HepG2 (cell line): Measurements from ENCODE around the gene CDC6. TPM values are rescaled to one million over a fixed set of nuclear protein-coding genes. Genes with fewer than 3 reads are reported as not detected.

Source experiments
- BCL6 ChIP-seq: IDR thresholded peaks from 2 replicates; pipeline ENCODE4 v1.6.1; 2016; ENCODE audit warnings: missing genetic modification reagents, missing compliant biosample characterization
- CBX5 ChIP-seq: sonication (generic); formaldehyde crosslinking; IDR thresholded peaks from 2 replicates; pipeline ENCODE4 v1.4.0; 2020; ENCODE audit warnings: missing genetic modification reagents, borderline replicate concordance
- DNMT1 ChIP-seq: sonication (generic); formaldehyde crosslinking; IDR thresholded peaks from 2 replicates; pipeline ENCODE4 v1.5.1; 2020; ENCODE audit warnings: mild to moderate bottlenecking, missing genetic modification reagents
- DPF2 ChIP-seq: sonication (generic); formaldehyde crosslinking; IDR thresholded peaks from 2 replicates; pipeline ENCODE4 v1.4.0; 2020; ENCODE audit warnings: mild to moderate bottlenecking, low read depth, missing genetic modification reagents, borderline replicate concordance
- FOXA1 ChIP-seq, 2 experiments: fragments of 450-650 bp in 1 of 2; sonication (generic) in 1 of 2; formaldehyde crosslinking in 1 of 2; IDR thresholded peaks; 2 replicates each; pipeline versions ENCODE4 v1.4.0 to v1.6.1; 2016 to 2020; ENCODE audit warnings: missing genetic modification reagents in 1 of 2
- GRHL1 ChIP-seq: sonication (generic); formaldehyde crosslinking; conservative IDR thresholded peaks from 2 replicates; pipeline ENCODE4 v1.8.0; 2022; ENCODE audit warnings: missing genetic modification reagents
- HIVEP1 ChIP-seq: sonication (generic); formaldehyde crosslinking; IDR thresholded peaks from 2 replicates; pipeline ENCODE4 v1.4.0; 2020; ENCODE audit warnings: mild to moderate bottlenecking, missing genetic modification reagents
- HNRNPL ChIP-seq: fragments of 200-400 bp; formaldehyde crosslinking; IDR thresholded peaks from 2 replicates; pipeline ENCODE4 v1.6.1; 2017; ENCODE audit warnings: mild to moderate bottlenecking, low read depth, low read length
- PATZ1 ChIP-seq: sonication (generic); formaldehyde crosslinking; IDR thresholded peaks from 2 replicates; pipeline ENCODE4 v1.4.0; 2020; ENCODE audit warnings: missing genetic modification reagents
- PPARG ChIP-seq: conservative IDR thresholded peaks from 2 replicates; pipeline ENCODE4 v1.6.1; 2016; ENCODE audit warnings: missing biosample characterization, missing genetic modification reagents
- RAD51 ChIP-seq: fragments of 450-650 bp; IDR thresholded peaks from 2 replicates; pipeline ENCODE4 v1.6.1; 2016; ENCODE audit warnings: borderline replicate concordance
- RERE ChIP-seq: IDR thresholded peaks from 2 replicates; pipeline ENCODE4 v1.6.1; 2016; ENCODE audit warnings: low read depth, missing genetic modification reagents, missing compliant biosample characterization
- UBTF ChIP-seq: sonication (generic); formaldehyde crosslinking; IDR thresholded peaks from 2 replicates; pipeline ENCODE4 v1.4.0; 2020; ENCODE audit warnings: mild to moderate bottlenecking, missing genetic modification reagents
- ZNF17 ChIP-seq: sonication (generic); formaldehyde crosslinking; IDR thresholded peaks from 2 replicates; pipeline ENCODE4 v1.5.0; 2020; ENCODE audit warnings: mild to moderate bottlenecking, missing genetic modification reagents
- ZNF180 ChIP-seq: sonication (generic); formaldehyde crosslinking; IDR thresholded peaks from 2 replicates; pipeline ENCODE4 v1.4.0; 2020; ENCODE audit warnings: low read depth, missing genetic modification reagents, borderline replicate concordance
- ZNF317 ChIP-seq: sonication (generic); formaldehyde crosslinking; IDR thresholded peaks from 2 replicates; pipeline ENCODE4 v1.5.0; 2020; ENCODE audit warnings: mild to moderate bottlenecking, missing genetic modification reagents
- polyA plus RNA-seq, 8 experiments: library from polyadenylated mRNA; depleted of rRNA in 3 of 8; stranded (reverse) in 7 of 8; unstranded in 1 of 8; fragments of >200 nt; fragmentation: Illumina TruSeq in 4 of 8; extraction: Trizol in 4 of 8; gene quantifications; 2 replicates each; pipeline versions ENCODE4 v1.2.1 to v1.2.3, GENCODE V29; 2011 to 2016; ENCODE audit warnings: low read depth in 4 of 8, missing spikeins in 1 of 8, mixed read lengths in 1 of 8; ENCODE audit not compliant: insufficient read depth in 1 of 8
- total RNA-seq, 5 experiments: library from RNA; depleted of rRNA; stranded (reverse); fragments of >200 nt; fragmentation: Illumina TruSeq; extraction: Trizol; gene quantifications; 2 replicates each; pipeline ENCODE4 v1.2.3, GENCODE V29; 2016; ENCODE audit warnings: low read depth in 1 of 5
- TF ChIP-seq, protein P1 (sequence below): sonication (generic); formaldehyde crosslinking; IDR thresholded peaks from 2 replicates; pipeline ENCODE4 v1.4.0; 2020; ENCODE audit warnings: missing genetic modification reagents

Gene CDC6
- total and polyA plus RNA-seq, 2 of the 13 experiments (the other 11 are each of a cell fraction or from before 2014, with no cell fraction given): 17.4 to 114 TPM

DNA sequence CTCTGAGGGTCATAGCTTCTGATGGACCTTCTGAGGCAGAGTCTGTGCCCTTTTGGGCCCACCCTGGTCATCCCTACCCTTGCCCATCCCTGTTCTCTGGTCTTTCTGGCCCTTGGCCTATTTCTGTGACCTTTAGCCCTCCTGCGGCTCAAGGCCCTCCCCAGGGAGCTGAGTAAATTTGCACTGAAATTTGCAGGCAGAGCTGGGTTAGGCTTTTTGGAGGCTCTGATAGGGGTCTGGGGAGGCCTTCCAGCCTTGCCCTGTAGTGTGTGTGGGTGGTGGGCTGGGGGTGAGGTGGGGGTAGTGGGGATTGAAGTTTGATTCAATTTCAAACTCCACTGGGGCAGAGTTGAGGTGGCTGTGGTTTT is 39.1 kb downstream of the CDC6 start (continued):
- TF ChIP-seq DPF2 (CRISPR knock-in tag) (peak; percentile 16; the same call in 1 of the 2 replicates), ZNF180 (CRISPR knock-in tag) (no peak), UBTF (CRISPR knock-in tag) (peak; percentile 45; the same call in 1 of the 2 replicates), PATZ1 (CRISPR knock-in tag) (peak; percentile 82), RAD51 (no peak), HIVEP1 (CRISPR knock-in tag) (no peak), PPARG (CRISPR knock-in tag) (peak; percentile 96), CBX5 (CRISPR knock-in tag) (no peak), RERE (CRISPR knock-in tag) (0 out of 2 replicates have a peak, but pooled peaks have one; percentile 46), ZNF17 (CRISPR knock-in tag) (no peak), BCL6 (CRISPR knock-in tag) (peak; percentile 53; the same call in 1 of the 2 replicates), HNRNPL (peak; percentile 83; the same call in 1 of the 2 replicates), DNMT1 (CRISPR knock-in tag) (no peak), GRHL1 (CRISPR knock-in tag) (no peak), FOXA1 (IDR thresholded peaks at IDR 0.05) (no peak), FOXA1 (CRISPR knock-in tag; IDR thresholded peaks at IDR 0.05) (peak; percentile 44; the same call in 1 of the 2 replicates), ZNF317 (0 out of 2 replicates have a peak, but pooled peaks have one; percentile 15)
- TF ChIP-seq, protein P1, sequence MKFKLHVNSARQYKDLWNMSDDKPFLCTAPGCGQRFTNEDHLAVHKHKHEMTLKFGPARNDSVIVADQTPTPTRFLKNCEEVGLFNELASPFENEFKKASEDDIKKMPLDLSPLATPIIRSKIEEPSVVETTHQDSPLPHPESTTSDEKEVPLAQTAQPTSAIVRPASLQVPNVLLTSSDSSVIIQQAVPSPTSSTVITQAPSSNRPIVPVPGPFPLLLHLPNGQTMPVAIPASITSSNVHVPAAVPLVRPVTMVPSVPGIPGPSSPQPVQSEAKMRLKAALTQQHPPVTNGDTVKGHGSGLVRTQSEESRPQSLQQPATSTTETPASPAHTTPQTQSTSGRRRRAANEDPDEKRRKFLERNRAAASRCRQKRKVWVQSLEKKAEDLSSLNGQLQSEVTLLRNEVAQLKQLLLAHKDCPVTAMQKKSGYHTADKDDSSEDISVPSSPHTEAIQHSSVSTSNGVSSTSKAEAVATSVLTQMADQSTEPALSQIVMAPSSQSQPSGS (CRISPR knock-in tag): no peak
